ENCODE measurements around the gene CA12. TPM values are rescaled to one million over a fixed set of nuclear protein-coding genes. Genes with fewer than 3 reads are reported as not detected.

CA12 gene
- total and polyA plus RNA-seq, 2 donors (not counting 3 experiments of a cell fraction or from before 2014, with no cell fraction given), result 1.1 to 5.9 TPM

- Histone ChIP-seq H3K9me1 (replicated peaks; ENCODE audit: control insufficient read depth, extremely low read depth, insufficient read depth, low read length) (no peaks in the 10 kb centered on the region), H4K20me1 (replicated peaks; ENCODE audit: control insufficient read depth, extremely low read depth, insufficient read depth, low read length) (no peaks in the 10 kb centered on the region), H3K36me3 (ENCODE audit: control insufficient read depth in 2 of 2, extremely low read depth in 1 of 2, insufficient read depth in 2 of 2, low read length in 2 of 2) (no peaks in the 10 kb centered on the region), H3K9ac (replicated peaks; ENCODE audit: extremely low read depth, insufficient read depth, low read length) (no peak overlapping the region), H3K27me3 (ENCODE audit: control insufficient read depth in 2 of 2, insufficient read depth in 2 of 2, low read length in 2 of 2) (no peaks in the 10 kb centered on the region), H3K9me3 (replicated peaks; ENCODE audit: control insufficient read depth, insufficient read depth, low read length) (no peaks in the 10 kb centered on the region), H3K4me3 (replicated peaks in 1 of 3; ENCODE audit: insufficient read depth in 1 of 3, low read depth in 1 of 3, low read length in 3 of 3) (no peak overlapping the region), H3K27ac (ENCODE audit: insufficient read depth, low read depth, low read length) (no peak overlapping the region), H3K79me2 (ENCODE audit: control insufficient read depth, insufficient read depth, low read length) (no peaks in the 10 kb centered on the region), H2AFZ (ENCODE audit: low read depth, low read length) (peak overlapping the region; percentile 14), H3K4me1 (ENCODE audit: control insufficient read depth, extremely low read depth, insufficient read depth, low read length) (peaks cover 29% of the 10 kb centered on the region), H3K4me2 (ENCODE audit: insufficient read depth, low read length) (no peak overlapping the region)
- CTCF ChIA-PET, result interaction anchor here (1.0 to 1.6 kb wide), 6 partner anchors 10 to 81 kb away, joined by 3 to 6 read pairs (median 4); partner anchors contain the start of gene CA12
- FAIRE-seq (peak; percentile 68), DNase-seq (ENCODE audit: low read depth, low spot score) (peak; percentile 51)
- dilution Hi-C loops (cut with MboI; ENCODE audit: extremely low pct_ligation_motif_present, low sequenced_read_pairs), result no loop called here
- intact Hi-C loops (cut with micrococcal nuclease), result no loop called here
- BruUV-seq (replicated peaks), result no TSS peak
- no peak for TF ChIP-seq EZH2 (IDR thresholded peaks at IDR 0.05; ENCODE audit: borderline replicate concordance, low read depth, low read length, severe bottlenecking)
- TF ChIP-seq FOS (IDR thresholded peaks at IDR 0.05; ENCODE audit: borderline replicate concordance, insufficient read depth, low read length), result peak; percentile 88
- no peak for TF ChIP-seq POLR2AphosphoS5 (IDR thresholded peaks at IDR 0.05; ENCODE audit: insufficient read depth, low read depth, low read length)
- TF ChIP-seq JUN (IDR thresholded peaks at IDR 0.05; ENCODE audit: borderline replicate concordance, insufficient read depth, insufficient read length, low read depth), result peak; percentile 18
- POLR2A ChIA-PET, result no interaction called here
These were observed 9.5 kb downstream of the CA12 start for GRCh38 chr15:63372018-63372705.

DNA sequence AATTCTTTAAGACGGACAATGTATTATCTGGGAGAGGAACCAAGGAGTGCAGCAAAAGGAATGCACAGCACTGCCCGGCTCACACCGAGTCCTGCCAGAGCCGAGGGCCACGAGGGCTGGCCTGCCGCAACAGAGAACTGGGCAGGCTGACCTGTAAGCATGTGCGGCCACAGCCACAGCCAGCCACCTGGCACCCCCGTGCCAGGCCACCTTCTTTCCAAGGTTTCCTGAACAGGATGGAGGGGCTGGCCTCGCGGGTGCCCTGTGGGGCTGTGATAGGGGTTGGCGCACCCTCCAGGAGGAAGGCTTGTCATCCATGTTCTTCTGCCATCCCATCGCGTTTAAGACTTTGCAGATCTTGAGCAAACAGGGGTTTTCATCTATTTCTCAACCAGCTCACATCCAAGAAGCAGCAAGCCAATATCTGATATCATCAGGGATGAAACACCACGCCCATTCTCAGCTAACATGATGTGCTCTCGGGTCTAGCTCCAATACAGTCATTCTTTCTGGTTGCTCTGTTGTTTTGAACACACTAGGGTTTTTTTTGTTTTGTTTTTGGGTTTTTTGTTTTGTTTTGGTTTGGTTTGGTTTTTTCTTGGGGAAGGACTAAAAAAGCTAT is 10.2 kb downstream of the CA12 start:
- Histone ChIP-seq H4K20me1 (replicated peaks; ENCODE audit: control insufficient read depth, extremely low read depth, insufficient read depth, low read length) (no peaks in the 10 kb centered on the region), H2AFZ (ENCODE audit: low read depth, low read length) (no peak overlapping the region), H3K9me3 (replicated peaks; ENCODE audit: control insufficient read depth, insufficient read depth, low read length) (no peaks in the 10 kb centered on the region), H3K4me1 (ENCODE audit: control insufficient read depth, extremely low read depth, insufficient read depth, low read length) (peaks cover 29% of the 10 kb centered on the region), H3K9me1 (replicated peaks; ENCODE audit: control insufficient read depth, extremely low read depth, insufficient read depth, low read length) (no peaks in the 10 kb centered on the region), H3K79me2 (ENCODE audit: control insufficient read depth, insufficient read depth, low read length) (no peaks in the 10 kb centered on the region), H3K27me3 (ENCODE audit: control insufficient read depth in 2 of 2, insufficient read depth in 2 of 2, low read length in 2 of 2) (no peaks in the 10 kb centered on the region), H3K36me3 (ENCODE audit: control insufficient read depth in 2 of 2, extremely low read depth in 1 of 2, insufficient read depth in 2 of 2, low read length in 2 of 2) (no peaks in the 10 kb centered on the region), H3K9ac (replicated peaks; ENCODE audit: extremely low read depth, insufficient read depth, low read length) (no peak overlapping the region), H3K4me3 (replicated peaks in 1 of 3; ENCODE audit: insufficient read depth in 1 of 3, low read depth in 1 of 3, low read length in 3 of 3) (no peak overlapping the region), H3K27ac (ENCODE audit: insufficient read depth, low read depth, low read length) (no peak overlapping the region), H3K4me2 (ENCODE audit: insufficient read depth, low read length) (no peak overlapping the region)
- ChIA-PET CTCF (interaction anchor here (1.0 to 1.6 kb wide), 6 partner anchors 21 to 95 kb away, joined by 3 to 6 read pairs (median 4); no protein-coding TSS in a partner anchor), POLR2A (no interaction called here)
- no peak for FAIRE-seq
- DNase-seq (ENCODE audit: low read depth, low spot score), result no peak
- TF ChIP-seq JUN (IDR thresholded peaks at IDR 0.05; ENCODE audit: borderline replicate concordance, insufficient read depth, insufficient read length, low read depth) (no peak), MYC (IDR thresholded peaks at IDR 0.05; ENCODE audit: low read depth, low read length) (no peak), POLR2AphosphoS5 (IDR thresholded peaks at IDR 0.05; ENCODE audit: insufficient read depth, low read depth, low read length) (no peak), POLR2A (IDR thresholded peaks at IDR 0.05; ENCODE audit: low read depth, low read length) (no peak), EZH2 (IDR thresholded peaks at IDR 0.05; ENCODE audit: borderline replicate concordance, low read depth, low read length, severe bottlenecking) (no peak), FOS (IDR thresholded peaks at IDR 0.05; ENCODE audit: borderline replicate concordance, insufficient read depth, low read length) (no peak), GATA2 (IDR thresholded peaks at IDR 0.05; ENCODE audit: insufficient read depth, insufficient read length, low read depth, low read length) (no peak)
- TF ChIP-seq, protein P1, sequence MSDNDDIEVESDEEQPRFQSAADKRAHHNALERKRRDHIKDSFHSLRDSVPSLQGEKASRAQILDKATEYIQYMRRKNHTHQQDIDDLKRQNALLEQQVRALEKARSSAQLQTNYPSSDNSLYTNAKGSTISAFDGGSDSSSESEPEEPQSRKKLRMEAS (IDR thresholded peaks at IDR 0.05; ENCODE audit: insufficient read depth, insufficient read length), result no peak
- TF ChIP-seq, protein P2, sequence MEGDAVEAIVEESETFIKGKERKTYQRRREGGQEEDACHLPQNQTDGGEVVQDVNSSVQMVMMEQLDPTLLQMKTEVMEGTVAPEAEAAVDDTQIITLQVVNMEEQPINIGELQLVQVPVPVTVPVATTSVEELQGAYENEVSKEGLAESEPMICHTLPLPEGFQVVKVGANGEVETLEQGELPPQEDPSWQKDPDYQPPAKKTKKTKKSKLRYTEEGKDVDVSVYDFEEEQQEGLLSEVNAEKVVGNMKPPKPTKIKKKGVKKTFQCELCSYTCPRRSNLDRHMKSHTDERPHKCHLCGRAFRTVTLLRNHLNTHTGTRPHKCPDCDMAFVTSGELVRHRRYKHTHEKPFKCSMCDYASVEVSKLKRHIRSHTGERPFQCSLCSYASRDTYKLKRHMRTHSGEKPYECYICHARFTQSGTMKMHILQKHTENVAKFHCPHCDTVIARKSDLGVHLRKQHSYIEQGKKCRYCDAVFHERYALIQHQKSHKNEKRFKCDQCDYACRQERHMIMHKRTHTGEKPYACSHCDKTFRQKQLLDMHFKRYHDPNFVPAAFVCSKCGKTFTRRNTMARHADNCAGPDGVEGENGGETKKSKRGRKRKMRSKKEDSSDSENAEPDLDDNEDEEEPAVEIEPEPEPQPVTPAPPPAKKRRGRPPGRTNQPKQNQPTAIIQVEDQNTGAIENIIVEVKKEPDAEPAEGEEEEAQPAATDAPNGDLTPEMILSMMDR (IDR thresholded peaks at IDR 0.05; ENCODE audit: extremely low read depth in 1 of 2, insufficient read depth in 1 of 2, low read depth in 1 of 2, low read length in 2 of 2), result no peak
- dilution Hi-C loops (cut with MboI; ENCODE audit: extremely low pct_ligation_motif_present, low sequenced_read_pairs) (no loop called here), intact Hi-C loops (cut with micrococcal nuclease) (no loop called here)
- BruUV-seq (replicated peaks), result no TSS peak

All from endothelial cell of umbilical vein (primary cell).